Measurements from ENCODE around the gene KCNJ5.
"Not testable (repeated sequence)": the region's sequence is repeated elsewhere in the genome, so short reads cannot be mapped to it uniquely, and the experiment has no call there.

Gene KCNJ5

GRCh38 chr11:128915149-128915521 is 24.0 kb downstream of the KCNJ5 start:
- DNase-seq: no peak

GRCh38 chr11:128916037-128916572 is 24.9 kb downstream of the KCNJ5 start:
- no peak for DNase-seq

- no peak for DNase-seq
Measured at GRCh38 chr11:128916681-128917080, 25.5 kb downstream of the KCNJ5 start.

GRCh38 chr11:128917144-128917724 is 26.1 kb downstream of the KCNJ5 start:
- no peak for DNase-seq

- no peak for DNase-seq
Measured at GRCh38 chr11:128919216-128919615, 28.1 kb downstream of the KCNJ5 start.

GRCh38 chr11:128919635-128920034 is 28.5 kb downstream of the KCNJ5 start:
- not testable (repeated sequence) for DNase-seq

GRCh38 chr11:128920666-128921065 is 29.5 kb downstream of the KCNJ5 start:
- DNase-seq: no peak

GRCh38 chr11:128921793-128922192 is 30.6 kb downstream of the KCNJ5 start:
- DNase-seq: no peak

GRCh38 chr11:128924104-128924503 is 32.9 kb downstream of the KCNJ5 start:
- DNase-seq: no peak

- DNase-seq: no peak
Measured at GRCh38 chr11:128924510-128925249, 33.5 kb downstream of the KCNJ5 start.

GRCh38 chr11:128925250-128925600 is 34.1 kb downstream of the KCNJ5 start:
- no peak for DNase-seq

- no peak for DNase-seq
Measured at GRCh38 chr11:128926000-128926399, 34.8 kb downstream of the KCNJ5 start.

- DNase-seq: no peak
Measured at GRCh38 chr11:128926437-128927107, 35.4 kb downstream of the KCNJ5 start.

- DNase-seq: no peak
Measured at GRCh38 chr11:128927108-128927461, 35.9 kb downstream of the KCNJ5 start.

GRCh38 chr11:128927683-128928336 is 36.7 kb downstream of the KCNJ5 start:
- DNase-seq: no peak

GRCh38 chr11:128928400-128928799 is 37.2 kb downstream of the KCNJ5 start:
- DNase-seq: no peak

GRCh38 chr11:128929468-128929867 is 38.3 kb downstream of the KCNJ5 start:
- DNase-seq: no peak

- DNase-seq: no peak
Measured at GRCh38 chr11:128929991-128930390, 38.8 kb downstream of the KCNJ5 start.

- DNase-seq: no peak
Measured at GRCh38 chr11:128931066-128931465, 39.9 kb downstream of the KCNJ5 start.

GRCh38 chr11:128931668-128932067 is 40.5 kb downstream of the KCNJ5 start:
- DNase-seq: no peak

- no peak for DNase-seq
Measured at GRCh38 chr11:128933481-128934178, 42.5 kb downstream of the KCNJ5 start.

GRCh38 chr11:128934351-128934750 is 43.2 kb downstream of the KCNJ5 start:
- DNase-seq: no peak

GRCh38 chr11:128934926-128935325 is 43.8 kb downstream of the KCNJ5 start:
- no peak for DNase-seq

Measured in central memory CD4-positive, alpha-beta T cell (primary cell).